Purkinje cell (primary cell): Measurements from ENCODE around the gene LACRT. TPM values are rescaled to one million over a fixed set of nuclear protein-coding genes. Genes with fewer than 3 reads are reported as not detected.

Experiments used
- polyA plus RNA-seq: library from polyadenylated mRNA; unstranded; fragments of >200 nt; fragmentation: Nextera tagmentation; gene quantifications from 2 replicates; pipeline ENCODE4 v1.2.1, GENCODE V29; 2014

Gene LACRT
- not detected in 2 replicates for polyA plus RNA-seq

GRCh38 chr12:54634795-54635194 lies at the start of gene LACRT:
LACRT (minus strand) TSS chr12:54634895; CDS start chr12:54634841, 54 bp downstream.

GRCh38 chr12:54648265-54648664 lies 13.6 kb upstream of the LACRT start, which contains the start of gene DCD:
DCD (minus strand) TSS chr12:54648365; CDS start chr12:54648303, 62 bp downstream.

GRCh38 chr12:54588110-54588889 lies 46.4 kb downstream of the LACRT start, which contains the start of gene PPP1R1A:
PPP1R1A (minus strand) TSS chr12:54588659; CDS start chr12:54588488, 171 bp downstream.

Other genes starting within 250 kb of the LACRT start
- 1.4 and 3.8 TPM in 2 replicates for gene ITGA5, start 215.6 kb downstream of the LACRT start, polyA plus RNA-seq
- gene GTSF1, start 161.3 kb downstream of the LACRT start, polyA plus RNA-seq = 0.73 and 0.91 TPM in 2 replicates
- 0.47 and 3.5 TPM in 2 replicates for gene NCKAP1L, start 137.1 kb downstream of the LACRT start, polyA plus RNA-seq
- 33.4 and 44.7 TPM in 2 replicates for gene PDE1B, start 85.3 kb downstream of the LACRT start, polyA plus RNA-seq
- 13.8 and 22.1 TPM in 2 replicates for gene PPP1R1A, start 46.2 kb downstream of the LACRT start, polyA plus RNA-seq
- gene DCD, start 13.5 kb upstream of the LACRT start, polyA plus RNA-seq = not detected in 2 replicates
- gene MUCL1, start 219.6 kb upstream of the LACRT start, polyA plus RNA-seq = 2.0 TPM in 1 of 2 replicates, not detected in the other